GM21717 (cell line): ENCODE results near the gene FGF5.
"Not testable (repeated sequence)": the region's sequence is repeated elsewhere in the genome, so short reads cannot be mapped to it uniquely, and the experiment has no call there.

Experiments
- ATAC-seq: cut with Tn5 transposase; IDR thresholded peaks from one replicate; pipeline ENCODE4 v1.9.1; 2021; ENCODE audit warnings: mild to moderate bottlenecking, moderate library complexity; ENCODE audit not compliant: unreplicated experiment

The FGF5 gene, protein sequence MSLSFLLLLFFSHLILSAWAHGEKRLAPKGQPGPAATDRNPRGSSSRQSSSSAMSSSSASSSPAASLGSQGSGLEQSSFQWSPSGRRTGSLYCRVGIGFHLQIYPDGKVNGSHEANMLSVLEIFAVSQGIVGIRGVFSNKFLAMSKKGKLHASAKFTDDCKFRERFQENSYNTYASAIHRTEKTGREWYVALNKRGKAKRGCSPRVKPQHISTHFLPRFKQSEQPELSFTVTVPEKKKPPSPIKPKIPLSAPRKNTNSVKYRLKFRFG

DNA sequence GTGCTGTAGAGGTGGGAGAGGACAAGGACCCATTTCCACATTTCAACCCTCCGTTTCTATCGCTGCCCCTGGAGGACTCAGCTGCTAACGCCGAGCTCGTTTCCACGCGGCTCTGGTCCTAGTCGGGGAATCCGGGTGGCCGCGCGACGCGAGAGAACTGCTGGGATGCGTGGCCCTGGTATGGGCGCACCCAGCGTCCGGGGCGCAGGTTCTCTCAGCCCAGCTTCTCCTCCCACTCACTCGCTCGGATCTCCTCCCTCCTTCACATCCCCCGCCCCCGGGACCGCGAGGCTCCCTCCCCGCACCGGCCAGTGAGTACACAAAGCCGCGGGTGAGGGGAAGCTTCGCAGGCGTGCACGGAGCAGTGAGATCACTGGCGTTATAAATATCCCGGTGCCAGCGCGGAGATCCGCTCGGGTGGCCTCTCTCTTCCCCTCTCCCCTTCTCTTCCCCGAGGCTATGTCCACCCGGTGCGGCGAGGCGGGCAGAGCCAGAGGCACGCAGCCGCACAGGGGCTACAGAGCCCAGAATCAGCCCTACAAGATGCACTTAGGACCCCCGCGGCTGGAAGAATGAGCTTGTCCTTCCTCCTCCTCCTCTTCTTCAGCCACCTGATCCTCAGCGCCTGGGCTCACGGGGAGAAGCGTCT is at the start of gene FGF5:
Gene FGF5, plus strand, starts transcription at position 412 of the 649 bp plus-strand sequence. Its CDS starts 161 bp downstream, at position 573.
- ATAC-seq: no peak

DNA sequence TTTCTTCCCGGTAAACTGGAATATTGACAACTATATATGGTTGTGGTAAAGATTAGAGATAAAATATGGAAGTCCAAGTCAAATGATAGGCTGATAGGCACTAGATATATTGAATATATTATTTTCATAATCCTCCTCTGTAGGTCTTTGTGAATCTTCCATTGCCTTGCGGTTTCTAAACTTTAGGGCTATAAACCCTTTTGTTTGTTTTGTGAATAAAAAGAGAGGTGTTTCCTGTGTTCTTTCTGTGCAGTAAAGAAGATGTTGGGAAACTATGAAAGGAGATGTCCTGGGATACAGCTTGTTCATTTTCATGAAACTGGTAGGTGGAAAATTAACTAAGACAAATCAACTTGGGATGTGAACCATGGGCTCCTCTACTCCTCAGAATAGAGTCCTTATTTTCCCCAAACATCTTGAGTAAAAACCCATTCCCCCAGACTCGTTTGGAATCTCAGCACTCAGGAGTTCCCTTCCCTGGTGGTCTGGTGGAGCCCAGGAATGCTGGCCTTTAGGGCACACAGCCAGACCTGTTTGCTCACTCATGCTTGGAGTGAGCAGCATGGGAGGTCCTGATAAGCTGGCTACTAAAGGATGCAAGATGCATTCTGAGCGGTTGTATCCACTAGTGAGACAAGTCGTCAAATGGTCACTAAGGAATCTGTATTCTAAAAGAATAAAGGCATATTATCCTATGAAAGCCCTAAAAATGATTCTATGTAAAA is 47.0 kb upstream of the FGF5 start:
- no peak for ATAC-seq

DNA sequence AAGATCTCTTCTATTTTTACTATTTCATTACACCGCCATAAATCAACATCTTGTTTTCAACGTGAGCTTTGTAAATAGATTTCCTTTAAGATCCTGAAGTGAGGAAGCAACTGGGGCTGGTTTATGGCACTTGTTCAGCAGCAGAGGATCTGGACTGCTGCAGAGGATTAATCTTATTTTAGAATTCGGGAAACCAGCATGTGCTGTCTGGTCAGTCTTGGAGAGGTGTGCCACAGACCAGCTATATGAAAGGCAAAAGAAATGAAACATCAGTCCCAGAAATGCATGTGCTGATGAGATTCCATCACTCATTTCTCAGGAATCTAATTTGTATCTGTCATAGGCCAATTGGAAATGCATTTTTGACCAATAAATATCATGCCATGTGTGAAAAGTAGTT is 45.8 kb upstream of the FGF5 start:
- ATAC-seq: no peak

DNA sequence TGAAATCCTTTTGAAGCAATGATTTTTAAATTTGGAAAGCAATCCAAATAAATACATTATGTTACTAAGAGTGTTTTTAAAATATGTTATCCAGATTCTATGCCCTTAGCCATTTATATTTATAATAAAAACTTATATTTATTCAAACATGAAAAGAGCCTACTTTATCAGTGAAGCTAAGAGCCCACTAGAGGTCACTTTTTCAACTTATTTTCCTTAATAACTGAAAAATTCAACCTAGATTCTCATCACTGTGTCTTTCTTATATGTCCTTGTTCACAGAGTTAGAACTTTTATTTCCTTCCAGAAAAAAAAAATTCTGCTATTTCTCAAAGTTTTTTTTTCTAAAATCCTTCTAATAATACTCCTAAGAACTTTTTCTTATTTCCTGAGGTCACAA is 45.3 kb upstream of the FGF5 start:
- ATAC-seq: no peak

DNA sequence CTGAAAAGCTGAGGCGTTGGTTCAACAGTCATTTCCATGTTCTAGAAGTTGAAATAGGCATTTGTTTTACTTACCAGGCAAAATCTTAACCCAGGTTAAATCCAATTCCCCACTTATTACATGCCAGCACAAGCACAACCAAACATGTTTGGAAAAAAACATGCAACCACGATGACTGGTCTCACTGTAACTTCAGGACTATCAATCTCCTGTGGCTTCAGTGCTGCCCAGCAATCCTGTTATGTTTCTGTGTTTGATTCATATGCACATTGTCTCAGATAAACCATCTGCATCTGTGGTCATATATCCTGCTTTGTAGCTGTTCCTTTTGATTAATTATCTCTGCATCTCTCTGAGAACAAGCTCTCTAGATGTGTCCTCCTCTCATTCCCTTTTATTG is 40.9 kb upstream of the FGF5 start:
- no peak for ATAC-seq

DNA sequence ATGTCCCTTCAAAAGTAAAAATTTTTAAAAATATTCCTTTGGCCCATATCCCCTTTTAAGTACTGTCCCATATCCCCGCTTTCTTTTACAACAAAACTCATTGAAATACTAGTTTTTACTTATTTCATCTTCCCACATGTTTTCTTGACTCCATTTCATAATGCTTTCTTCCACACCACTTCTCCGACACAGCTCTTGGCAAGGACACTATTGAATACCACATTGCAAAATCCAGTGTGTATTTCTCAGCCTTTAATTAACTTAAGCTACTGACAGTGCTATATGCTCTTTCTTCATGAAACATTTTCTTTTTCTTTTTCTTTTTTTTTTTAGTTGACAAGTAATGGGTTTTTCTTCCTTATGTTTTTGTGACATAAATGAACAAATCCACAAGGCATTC is 40.4 kb upstream of the FGF5 start:
- ATAC-seq: no peak

DNA sequence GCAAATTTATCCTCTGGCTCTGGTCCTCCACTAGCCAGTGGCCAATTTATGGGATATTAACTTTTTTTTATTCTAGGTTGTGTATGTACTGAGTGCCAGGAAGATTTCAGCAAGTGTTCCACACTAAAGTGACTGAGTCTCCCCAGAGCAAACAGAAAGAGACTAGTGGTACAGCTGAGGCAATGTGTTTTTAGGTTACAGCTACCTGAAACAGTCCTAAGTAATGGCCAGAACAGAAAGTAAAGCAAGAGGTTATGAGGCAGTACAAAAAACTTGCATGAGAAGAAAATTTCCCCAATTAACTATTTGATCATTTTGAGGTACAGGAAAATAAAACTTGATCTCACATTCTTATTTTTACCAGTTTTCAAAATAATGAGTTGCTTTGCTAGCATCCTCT is 38.0 kb upstream of the FGF5 start:
- ATAC-seq: peak; percentile 48

DNA sequence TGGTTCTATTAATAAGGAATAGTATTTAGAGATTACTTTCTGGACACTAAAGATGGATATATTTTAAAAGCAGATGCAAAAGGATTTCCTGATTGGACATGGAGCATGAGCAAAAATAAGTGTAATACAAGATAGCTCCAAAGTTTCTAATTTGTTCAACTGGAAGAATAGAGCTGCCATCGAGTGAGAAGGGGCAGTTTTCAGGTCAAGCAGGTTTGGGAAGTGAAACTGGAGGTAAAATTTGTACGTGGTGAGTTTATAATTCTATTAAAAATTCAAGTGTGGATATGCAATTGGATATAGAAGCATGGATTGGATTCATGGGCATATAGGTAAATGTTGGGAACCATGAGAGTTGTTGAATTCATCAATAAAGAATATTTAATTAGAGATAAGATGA is 37.3 kb upstream of the FGF5 start:
- ATAC-seq: peak; percentile 46

DNA sequence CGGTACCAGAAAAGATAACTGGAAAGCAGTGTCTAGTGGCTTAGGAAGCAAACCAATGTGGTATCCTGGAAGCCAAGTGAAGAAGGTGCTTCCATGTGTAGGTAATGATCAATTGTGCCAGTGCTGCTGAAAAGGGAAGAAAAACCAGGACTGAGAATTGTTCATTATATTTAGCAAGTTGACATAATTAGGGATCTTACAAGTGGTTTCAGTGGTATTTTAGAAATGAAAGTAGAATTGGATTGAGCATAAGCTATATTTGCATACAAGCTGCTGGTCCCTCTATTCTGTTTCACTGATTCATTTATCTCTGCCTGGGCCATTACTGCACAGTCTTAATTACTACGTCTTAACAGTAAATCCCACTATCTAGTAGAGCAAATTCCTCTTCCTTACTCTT is 36.9 kb upstream of the FGF5 start:
- peak; percentile 93 for ATAC-seq

DNA sequence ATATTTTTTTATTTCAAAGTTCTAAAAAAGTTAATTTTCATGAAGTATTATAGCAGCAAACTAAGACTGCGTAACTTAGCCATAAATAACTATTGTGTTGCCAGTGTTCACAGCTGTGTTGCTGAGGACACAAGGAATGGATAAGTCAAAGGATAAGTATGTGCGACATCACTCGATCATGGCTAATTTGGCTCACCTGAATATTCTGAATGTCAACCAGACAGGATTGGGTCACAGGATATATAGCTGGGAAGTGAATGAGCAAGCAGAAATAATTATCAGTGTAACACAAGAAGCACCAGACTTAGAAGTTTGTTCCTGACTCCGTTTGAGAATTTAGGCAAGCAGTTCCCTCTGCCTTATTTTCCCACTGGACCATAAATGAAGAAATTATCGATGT is 35.3 kb upstream of the FGF5 start:
- no peak for ATAC-seq

DNA sequence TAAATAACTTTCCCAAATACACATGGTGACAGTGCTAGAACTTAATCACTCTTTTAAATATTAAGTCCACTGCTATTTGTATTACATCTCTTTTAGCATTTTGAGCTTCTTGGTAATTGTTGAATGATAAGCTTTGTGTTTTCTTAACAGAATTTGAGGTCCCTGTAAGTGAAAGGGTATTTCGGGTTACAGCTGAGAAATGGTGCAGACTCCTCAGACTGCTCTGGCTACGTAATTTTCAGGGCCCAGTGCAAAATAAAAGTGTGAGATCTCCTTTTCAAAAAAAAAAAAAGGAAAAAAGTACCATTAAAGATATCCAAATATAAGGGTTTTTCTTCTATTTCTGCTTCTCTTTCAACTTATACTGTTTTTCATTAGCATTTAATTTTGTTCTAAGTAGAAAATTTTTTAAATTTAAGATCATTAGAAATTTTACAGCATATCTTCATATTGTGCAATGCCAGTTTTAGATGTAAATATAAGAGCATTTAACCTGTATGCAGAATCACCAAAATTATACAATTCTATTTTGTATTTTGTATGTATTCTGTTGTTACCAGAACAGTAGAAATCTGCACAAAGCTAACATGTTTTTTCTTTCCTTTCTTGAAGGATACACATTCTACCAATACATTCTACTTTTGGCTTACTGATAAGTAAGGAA is 33.6 kb upstream of the FGF5 start:
- no peak for ATAC-seq

DNA sequence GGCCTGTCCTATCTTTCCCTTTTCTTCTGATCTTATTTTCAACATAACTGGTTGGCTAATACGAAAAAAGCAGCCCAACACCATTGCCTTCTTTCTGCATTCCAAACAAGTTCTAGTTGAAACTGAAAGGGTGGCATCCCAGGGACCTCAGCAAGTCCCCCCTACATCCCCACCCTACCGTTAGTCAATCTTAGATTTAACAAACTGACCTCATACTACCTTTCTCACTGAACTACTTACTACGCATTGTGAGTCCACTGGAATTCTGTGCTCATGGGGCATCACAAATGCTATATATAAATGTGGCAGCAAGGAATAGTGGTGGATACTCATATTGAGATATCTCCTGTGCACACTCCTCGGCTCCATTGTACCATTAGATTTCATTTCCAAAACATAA is 33.1 kb upstream of the FGF5 start:
- ATAC-seq: no peak

DNA sequence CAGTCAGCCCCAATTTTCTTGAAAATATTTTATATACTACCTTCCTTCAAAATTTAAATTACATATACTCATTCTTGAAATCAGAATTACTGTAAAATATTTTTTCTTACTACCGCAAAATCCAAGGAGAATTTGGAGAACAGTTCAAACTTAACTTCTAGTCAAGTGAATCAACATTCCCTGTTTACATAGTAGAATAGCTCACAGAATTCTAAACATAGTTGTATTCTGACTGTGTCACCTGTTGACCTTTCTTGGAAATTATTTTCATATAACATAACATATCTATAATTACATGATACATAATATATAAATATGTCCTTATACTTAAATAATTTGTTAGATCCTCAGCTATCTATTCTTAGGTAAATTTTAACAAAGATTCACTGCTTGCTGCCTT is 31.0 kb upstream of the FGF5 start:
- ATAC-seq: no peak

DNA sequence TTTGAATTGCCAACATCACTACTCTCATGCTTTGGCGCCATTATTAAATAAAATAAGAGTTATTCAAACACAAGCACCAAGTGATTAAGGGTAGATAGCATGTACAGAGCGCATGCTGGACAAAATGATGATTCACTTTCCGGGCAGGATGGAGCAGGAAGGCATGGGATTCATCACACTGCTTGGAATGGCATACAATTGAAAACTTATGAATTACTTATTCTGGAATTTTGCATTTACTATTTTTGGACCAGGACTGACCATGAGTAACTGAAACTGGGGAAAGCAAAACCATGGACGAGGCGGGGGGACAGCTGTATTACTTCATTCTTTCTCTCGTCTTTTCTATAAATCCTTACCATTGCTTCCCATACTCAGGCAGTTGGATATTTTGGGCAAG is 28.5 kb upstream of the FGF5 start:
- no peak for ATAC-seq

DNA sequence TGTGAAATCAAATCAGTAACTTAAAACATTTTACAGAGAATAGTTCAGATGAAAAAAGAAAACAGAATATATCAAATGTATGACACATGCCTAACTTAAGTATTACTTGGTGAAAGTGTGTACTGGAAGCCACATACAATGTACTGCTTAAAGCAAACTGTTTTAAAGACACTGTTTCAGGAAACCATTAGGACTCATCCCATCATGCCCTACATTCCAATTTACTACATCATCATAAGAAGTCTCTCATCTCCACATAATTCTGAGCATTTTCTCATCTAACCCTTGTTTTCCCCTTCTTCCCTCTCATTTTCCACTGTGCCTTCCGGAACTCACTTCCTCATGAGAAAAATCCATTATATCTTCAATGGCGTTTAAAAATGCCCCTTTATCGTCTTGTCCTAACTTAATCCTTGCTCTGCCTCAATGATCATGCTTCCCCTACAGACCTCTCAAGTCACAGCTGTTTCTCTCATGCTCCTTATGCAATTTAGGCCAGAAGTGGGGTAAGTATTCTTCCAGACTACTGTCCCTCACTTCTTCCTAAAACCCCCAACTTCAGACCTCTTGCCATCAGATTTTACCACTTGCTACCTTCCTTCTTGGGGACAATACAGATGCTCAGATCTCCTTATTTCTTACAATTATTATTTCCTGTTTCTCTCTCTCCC is 26.8 kb upstream of the FGF5 start:
- no peak for ATAC-seq

DNA sequence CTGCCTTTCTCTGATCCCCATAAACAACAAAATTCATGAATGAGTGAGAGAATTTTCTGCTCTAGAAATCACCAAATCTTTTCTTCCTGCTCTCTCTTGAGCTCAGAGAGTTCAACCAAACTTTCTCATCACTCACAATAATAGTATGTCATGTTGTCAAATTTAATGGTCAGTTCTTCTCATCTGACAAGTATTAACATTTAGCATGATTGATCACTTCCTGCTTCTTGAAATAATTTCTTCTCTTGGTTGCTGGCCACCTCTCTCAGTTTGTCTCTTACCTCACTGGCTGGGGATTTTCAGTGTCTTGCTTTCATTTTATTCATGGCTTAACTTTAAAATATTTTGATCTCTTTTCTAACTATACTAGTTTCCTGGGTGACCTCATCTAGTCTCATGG is 25.5 kb upstream of the FGF5 start:
- no peak for ATAC-seq

DNA sequence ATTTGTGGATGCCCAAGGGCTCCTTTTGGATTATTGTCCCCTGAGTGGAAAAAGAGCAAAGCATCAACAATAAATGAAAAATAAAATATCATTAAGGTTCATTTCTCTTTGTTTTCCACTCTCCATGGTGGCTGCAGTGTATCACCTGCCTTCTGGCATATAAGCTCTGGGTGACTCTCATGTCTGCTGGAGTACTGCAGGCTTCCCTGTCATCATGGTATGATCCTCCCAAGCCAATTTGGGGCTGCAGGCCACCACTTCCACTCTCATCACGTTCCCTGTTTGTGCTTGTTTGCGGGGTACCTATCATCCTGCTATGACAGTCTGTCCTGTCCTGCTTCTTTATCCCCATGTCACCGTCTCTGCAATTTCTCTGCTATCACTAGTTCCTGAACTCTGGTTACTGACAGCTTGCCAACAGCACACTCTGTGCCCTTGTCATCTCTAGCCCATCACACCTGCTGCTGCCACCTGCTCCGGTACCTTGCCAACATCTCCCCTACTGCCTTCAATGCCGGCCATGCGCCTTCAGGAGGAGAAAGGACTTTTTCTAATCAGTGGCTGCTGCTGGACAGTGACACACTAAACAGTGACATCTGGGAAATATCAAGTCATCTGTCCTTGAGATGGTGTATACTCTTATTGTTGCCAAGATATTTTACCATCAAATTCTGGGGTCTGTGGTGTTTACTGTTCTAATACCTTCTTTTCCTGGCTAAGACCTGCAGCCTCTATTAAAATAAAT is 23.0 kb upstream of the FGF5 start:
- no peak for ATAC-seq

DNA sequence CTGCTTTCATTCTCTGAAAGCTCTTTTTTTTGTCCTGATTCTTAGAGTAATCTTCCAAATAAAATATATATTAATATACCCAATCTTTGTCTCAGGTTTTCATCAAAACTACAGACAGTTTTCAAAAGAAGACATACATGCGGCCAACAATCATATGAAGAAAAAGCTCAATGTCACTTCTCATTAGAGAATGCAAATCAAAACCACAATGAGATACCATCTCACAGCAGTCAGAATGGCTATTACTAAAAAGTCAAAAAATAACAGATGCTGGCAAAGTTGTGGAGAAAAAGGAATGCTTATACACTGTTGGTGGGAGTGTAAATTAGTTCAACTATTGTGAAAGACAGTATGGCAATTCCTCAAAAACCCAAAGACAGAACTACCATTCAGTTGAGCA is 19.0 kb upstream of the FGF5 start:
- not testable (repeated sequence) for ATAC-seq

DNA sequence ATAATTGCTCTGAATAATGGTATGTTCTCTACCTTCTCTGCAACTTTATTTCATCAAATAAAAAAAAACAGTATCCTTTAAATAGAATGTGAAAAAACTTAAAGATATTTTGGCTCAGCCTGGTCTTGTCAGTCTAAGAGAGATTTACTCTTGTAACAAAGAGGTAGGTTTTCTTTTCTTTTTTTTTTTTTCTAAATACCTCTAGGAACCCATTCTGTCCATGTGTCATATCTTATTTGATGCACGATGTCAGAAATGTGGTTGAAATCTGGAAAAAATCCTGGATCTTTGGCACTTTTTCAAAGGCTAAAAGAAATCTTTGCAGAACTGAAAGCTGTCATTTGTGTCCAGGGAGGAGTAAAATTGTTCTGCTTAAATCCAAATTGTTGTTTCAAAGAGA is 17.3 kb upstream of the FGF5 start:
- ATAC-seq: no peak

DNA sequence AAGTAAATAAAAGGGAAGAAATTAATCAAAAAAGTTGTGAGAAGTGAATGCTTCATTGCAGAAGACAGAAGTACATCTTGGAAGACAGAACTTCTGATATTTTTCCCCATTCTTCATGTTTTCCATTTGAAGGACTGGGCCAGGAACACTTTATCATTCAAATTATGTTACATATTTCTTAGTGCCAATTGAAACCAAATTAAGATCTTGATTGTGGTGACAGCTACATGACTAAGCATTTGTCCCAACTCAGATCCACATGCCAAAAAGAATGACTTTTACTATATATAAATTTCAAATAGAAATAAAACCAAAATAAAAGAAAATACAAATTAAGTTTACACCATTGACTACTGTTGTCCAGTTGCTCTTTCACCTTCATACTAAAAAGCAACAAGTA is 14.0 kb upstream of the FGF5 start:
- ATAC-seq: no peak
